22Rv1 (cell line): Measurements from ENCODE around the gene PILRB.
"Not testable (repeated sequence)": the region's sequence is repeated elsewhere in the genome, so short reads cannot be mapped to it uniquely, and the experiment has no call there.

Experiments used
- CTCF ChIP-seq: fragments of 450-650 bp; IDR thresholded peaks from 2 replicates; pipeline ENCODE4 v1.5.1; 2017; ENCODE audit warnings: mild to moderate bottlenecking
- ZFX ChIP-seq: fragments of 450-650 bp; IDR thresholded peaks from 2 replicates; pipeline ENCODE4 v1.6.1; 2017; ENCODE audit warnings: antibody characterized with exemption, borderline replicate concordance

- TF ChIP-seq CTCF, ZFX: not testable (repeated sequence)
These were observed 36.3 kb upstream of the PILRB start for GRCh38 chr7:100321648-100322047.
